Measurements from ENCODE around the gene CSPG5.

- TF ChIP-seq CTCF (IDR thresholded peaks at IDR 0.05), result no peak
- TF ChIP-seq EZH2 (IDR thresholded peaks at IDR 0.05; ENCODE audit: borderline replicate concordance, insufficient read depth, low read depth, low read length, poor library complexity, severe bottlenecking), result no peak
These were observed 57.9 kb downstream of the CSPG5 start for GRCh38 chr3:47520756-47521155.
